Measurements from ENCODE around the gene BRD4.

The BRD4 gene

GRCh38 chr19:15225760-15226159 is 106.6 kb downstream of the BRD4 start:
- no peak for DNase-seq (ENCODE audit: low read depth, low spot score)

GRCh38 chr19:15223649-15224361 is 108.5 kb downstream of the BRD4 start:
- DNase-seq (ENCODE audit: low read depth, low spot score), result no peak

- DNase-seq (ENCODE audit: low read depth, low spot score), result peak; percentile 47
These were observed 109.3 kb downstream of the BRD4 start for GRCh38 chr19:15222738-15223648.

- DNase-seq (ENCODE audit: low read depth, low spot score), result no peak
These were observed 111.5 kb downstream of the BRD4 start for GRCh38 chr19:15220833-15221232.

- no peak for DNase-seq (ENCODE audit: low read depth, low spot score)
These were observed 113.8 kb downstream of the BRD4 start for GRCh38 chr19:15218501-15218900.

- DNase-seq (ENCODE audit: low read depth, low spot score), result no peak
These were observed 116.0 kb downstream of the BRD4 start for GRCh38 chr19:15216363-15216762.

- DNase-seq (ENCODE audit: low read depth, low spot score), result no peak
These were observed 118.5 kb downstream of the BRD4 start for GRCh38 chr19:15213715-15214381.

GRCh38 chr19:15212711-15213110 is 119.6 kb downstream of the BRD4 start:
- no peak for DNase-seq (ENCODE audit: low read depth, low spot score)

GRCh38 chr19:15210323-15210781 is 122.0 kb downstream of the BRD4 start:
- DNase-seq (ENCODE audit: low read depth, low spot score), result no peak

GRCh38 chr19:15201374-15202023 is 130.8 kb downstream of the BRD4 start:
- no peak for DNase-seq (ENCODE audit: low read depth, low spot score)

- DNase-seq (ENCODE audit: low read depth, low spot score), result no peak
These were observed 131.6 kb downstream of the BRD4 start, which contains the start of gene NOTCH3 for GRCh38 chr19:15200553-15201364. TSS of gene NOTCH3 (minus strand) at chr19:15200995. CDS start at chr19:15200905, 90 bp downstream.

- no peak for DNase-seq (ENCODE audit: low read depth, low spot score)
These were observed 132.4 kb downstream of the BRD4 start for GRCh38 chr19:15199661-15200552.

- DNase-seq (ENCODE audit: low read depth, low spot score), result no peak
These were observed 133.2 kb downstream of the BRD4 start for GRCh38 chr19:15198951-15199660.

- no peak for DNase-seq (ENCODE audit: low read depth, low spot score)
These were observed 134.4 kb downstream of the BRD4 start for GRCh38 chr19:15197942-15198341.

- no peak for DNase-seq (ENCODE audit: low read depth, low spot score)
These were observed 134.9 kb downstream of the BRD4 start for GRCh38 chr19:15197275-15197941.

GRCh38 chr19:15196360-15197005 is 135.9 kb downstream of the BRD4 start:
- no peak for DNase-seq (ENCODE audit: low read depth, low spot score)

- DNase-seq (ENCODE audit: low read depth, low spot score), result no peak
These were observed 136.7 kb downstream of the BRD4 start for GRCh38 chr19:15195371-15196334.

All from activated naive CD8-positive, alpha-beta T cell treated with anti-CD3 and anti-CD28 coated beads, Interleukin-2, amount 50 U/mL, for 16 hours (primary cell).